HPDE6-E6E7 (cell line): ENCODE results near the gene DHH.
A peak's percentile ranks its signal among the peaks of the same experiment; 100 is the strongest.
"Not testable (repeated sequence)": the region's sequence is repeated elsewhere in the genome, so short reads cannot be mapped to it uniquely, and the experiment has no call there.

ENCODE experiments used
- DNase-seq: peaks from one replicate; pipeline ENCODE4 v3.0.0; 2011; ENCODE audit warnings: missing footprints; ENCODE audit errors: extremely low spot score

DHH gene

DNA sequence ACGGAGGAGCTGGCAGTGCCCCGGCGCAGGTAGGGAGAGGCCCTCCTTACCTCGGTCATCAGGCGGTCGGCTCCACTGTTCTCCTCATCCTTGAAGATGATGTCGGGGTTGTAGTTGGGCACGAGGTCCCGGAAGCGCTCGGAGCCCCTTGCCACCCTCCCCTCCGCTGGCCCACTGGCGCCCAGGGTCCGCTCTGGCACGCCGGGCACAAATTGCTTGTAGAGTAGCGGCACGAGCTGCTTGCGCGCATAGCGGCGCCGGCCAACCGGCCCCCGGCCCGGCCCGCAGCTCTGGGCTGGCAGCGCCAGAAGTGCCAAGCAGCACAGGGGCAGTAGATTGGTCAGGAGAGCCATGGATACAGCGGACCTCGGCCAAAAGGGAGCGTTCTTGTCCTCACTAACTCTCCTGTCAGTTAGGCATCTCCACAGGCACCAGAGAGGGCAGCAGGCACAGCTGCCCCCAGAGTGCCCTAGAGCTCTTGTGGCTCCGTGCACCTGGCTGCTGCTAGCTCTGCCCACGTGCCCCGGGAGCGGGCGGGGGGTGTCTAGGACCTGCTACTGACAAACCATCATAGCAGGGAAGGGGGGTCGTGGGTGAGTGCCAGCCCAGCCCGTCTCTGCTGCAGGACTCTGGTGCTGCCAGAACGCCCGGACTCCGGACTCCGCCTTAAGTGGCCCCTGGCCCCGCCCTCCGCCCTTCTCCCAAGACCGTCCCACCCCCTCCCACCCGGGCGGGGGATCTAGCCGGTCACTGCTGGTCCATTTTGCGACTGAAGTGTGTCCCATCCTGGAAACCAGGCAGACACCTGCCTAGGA is at the start of gene DHH:
TSS of gene DHH (minus strand) at position 642 of the 815 bp plus-strand sequence. CDS start at position 353, 289 bp downstream.
- DNase-seq = no peak

DNA sequence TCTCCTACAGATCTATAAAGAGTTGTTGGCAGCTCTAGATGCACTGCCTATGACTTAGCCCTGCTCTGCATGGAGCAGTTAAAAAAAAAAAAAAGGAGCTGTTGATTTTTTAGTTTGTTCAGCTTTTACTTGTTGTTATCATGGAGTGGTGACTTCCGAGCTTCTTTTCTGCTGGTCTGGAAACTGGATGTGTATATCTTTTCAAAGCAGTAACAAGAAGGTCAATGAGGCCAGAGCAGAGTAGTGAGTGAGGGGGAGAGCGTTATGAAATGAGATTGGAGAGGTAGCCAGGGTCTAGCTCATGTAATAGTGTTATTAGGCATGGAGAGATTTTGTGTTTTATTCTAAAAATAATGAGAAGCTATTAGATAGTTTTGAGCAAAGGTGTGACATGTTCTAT is 49.8 kb upstream of the DHH start:
- DNase-seq = no peak

DNA sequence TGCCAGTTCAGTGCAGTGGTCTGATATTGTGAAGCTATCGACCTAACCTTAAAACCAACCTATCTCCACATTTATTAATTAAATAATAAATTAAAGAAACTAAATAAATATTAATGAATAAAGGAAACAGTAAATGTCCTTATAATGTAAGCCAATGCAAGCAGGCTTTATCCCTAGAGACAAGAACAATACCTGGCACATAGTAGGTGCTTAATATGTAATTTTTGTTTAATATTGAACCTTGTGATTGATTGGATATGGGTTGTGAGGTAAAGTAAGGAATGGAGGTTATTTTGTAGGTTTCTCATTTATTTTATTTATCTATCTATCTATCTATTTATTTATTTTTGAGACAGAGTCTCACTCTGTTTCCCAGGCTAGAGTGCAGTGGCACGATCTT is 44.4 kb upstream of the DHH start:
- DNase-seq = no peak

DNA sequence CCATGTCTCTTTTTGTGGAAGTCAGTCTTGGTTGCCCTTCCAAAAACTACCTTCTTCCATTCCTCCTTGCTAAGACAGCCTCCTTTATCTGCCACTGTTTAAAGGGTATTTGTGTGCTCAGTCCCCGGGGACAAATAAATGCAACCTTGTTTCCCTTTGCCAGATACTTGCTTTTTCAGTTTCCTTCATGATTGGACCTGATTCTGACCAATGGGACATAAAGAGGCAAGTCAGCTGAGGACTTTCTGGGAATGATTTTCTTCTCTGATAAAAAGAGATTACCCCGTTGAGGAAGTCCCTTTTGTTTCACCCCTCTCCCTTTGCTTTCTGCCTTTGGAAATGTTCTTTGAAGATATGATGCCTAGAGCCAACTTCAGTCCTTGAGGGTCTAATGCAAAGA is 44.0 kb upstream of the DHH start:
- DNase-seq = no peak

DNA sequence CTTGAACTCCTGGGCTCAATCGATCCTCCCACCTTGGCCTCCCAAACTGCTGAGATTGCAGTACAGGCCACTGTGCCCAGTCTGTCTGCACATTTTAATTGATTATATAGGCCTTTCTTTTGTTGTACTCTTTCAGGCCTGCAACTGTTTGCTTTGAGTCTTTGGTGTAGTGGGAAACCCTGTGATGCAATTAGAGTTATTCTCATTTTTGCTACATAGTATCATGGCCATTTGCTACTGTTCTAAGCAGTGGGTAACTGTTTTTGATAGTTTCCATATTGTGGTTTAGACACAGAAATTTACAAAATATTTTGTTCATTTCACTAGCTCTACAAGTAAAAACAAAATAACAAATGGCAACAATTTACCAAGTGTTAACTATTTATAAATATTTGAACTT is 42.9 kb upstream of the DHH start:
- DNase-seq = no peak

DNA sequence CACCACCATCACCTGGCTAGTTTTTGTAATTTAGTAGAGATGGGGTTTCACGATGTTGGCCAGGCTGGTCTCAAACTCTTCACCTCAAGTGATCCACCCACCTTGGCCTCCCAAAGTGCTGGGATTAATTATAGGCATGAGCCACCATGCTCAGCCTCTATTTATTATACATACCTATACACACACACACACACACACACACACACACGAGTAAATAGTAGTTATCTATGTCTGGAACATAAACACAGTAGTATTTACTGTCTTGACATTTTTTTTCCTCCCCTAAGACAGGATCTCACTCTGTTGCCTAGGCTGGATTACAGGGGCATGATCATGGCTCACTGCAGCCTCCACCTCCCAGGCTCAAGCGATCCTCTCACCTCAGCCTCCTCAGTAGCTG is 42.4 kb upstream of the DHH start:
- DNase-seq = not testable (repeated sequence)

DNA sequence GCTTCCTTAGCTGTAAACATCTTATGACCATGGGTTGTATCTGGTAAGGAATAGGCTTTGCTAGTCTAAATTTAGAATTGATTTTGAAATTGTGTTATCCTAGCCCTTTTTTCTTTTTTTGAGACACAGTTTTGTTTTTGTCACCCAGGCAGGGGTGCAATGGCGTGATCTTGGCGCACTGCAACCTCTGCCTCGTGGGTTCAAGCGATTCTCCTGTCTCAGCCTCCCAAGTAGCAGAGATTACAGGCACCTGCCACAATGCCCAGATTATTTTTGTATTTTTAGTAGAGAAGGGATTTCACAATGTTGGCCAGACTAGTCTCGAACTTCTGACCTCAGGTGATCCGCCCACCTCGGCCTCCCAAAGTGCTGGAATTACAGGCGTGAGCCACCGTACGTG is 39.0 kb upstream of the DHH start:
- no peak for DNase-seq

DNA sequence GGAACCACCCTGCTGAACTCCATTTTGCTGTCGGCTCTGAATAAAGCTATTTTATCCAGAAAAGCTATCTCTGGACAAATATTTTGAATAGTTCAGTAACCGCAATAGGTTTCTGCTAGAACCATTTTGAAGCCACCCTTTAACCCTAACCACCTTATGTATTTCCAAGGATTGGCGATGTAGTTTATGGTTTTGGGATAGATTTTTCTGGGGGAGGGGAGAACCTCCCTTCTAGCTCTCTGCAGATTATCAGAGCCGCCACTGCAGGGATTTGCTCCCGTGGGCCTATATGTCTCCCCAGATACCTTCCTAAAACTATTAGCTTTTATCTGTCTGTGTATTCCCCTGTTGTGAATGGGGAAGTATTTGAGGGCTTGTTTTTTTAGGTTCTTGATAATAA is 38.4 kb upstream of the DHH start:
- DNase-seq = no peak

DNA sequence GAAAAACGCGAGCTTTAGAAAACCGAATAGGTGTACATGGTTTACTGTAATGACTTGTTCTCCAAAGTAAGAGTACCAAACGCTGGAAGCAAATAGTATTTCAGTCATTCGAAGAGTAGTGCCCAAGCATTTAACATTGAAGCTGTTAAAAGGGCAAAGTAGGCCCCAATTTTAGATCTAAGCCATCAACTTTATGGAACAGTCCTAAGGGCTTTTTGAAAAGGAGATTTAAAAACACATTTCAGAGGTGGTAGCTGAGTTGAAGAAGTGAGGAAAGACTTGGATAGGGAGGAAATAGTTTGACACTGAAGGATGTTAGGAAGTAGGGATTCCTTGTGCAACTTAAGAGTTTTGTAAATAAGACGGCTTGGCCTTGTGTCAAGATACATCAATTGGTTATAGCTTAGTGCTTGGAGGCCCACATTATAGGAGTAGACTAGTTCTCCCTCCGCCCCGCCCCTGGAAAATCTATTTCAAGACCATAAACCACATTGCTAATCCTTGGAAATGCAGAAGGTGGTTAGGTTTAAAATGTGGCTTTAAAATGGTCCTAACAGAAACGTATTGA is 37.4 kb upstream of the DHH start:
- DNase-seq = no peak

DNA sequence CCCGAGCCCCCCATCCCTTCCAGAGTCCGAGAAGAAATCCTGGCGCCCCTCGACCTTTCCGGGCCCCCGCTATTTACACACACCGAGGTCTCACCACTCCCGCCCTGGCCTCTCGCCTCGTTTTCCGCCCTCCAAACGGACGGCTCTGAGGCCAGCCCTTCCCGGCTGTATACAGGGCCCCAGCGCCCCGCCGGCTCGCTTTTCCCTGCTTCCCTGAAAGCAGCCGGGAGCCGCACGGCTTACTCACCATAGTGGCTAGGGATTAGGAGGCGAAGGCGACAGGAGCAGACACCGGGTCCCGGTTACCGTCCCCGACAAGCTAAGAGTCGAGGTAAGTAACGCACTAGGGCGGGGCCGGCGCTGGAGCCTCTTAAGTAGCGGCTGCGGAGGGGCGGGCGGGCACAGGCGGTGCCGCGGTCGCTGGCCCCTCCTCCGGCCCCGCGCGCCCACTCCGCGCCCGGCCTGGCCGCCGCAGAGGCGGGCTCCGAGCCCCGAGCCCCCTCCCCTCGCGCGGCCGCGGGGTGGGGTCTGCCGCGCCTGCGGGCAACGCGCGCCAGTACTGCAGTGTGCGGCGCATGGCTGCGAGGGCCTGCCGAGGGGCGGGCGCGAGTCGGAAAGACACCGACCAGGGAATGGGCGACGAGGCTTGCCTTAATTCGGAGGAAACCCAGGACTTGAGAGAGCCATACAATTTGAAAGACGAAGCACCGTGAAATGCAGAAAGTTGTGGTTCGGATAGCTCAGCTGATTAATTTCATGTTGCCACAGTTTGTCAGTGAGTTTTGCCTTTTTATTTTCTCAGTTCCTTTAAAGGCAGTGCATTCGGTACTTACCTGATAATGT is 36.7 kb upstream of the DHH start, which contains the start of gene TUBA1B:
TSS of gene TUBA1B (minus strand) at position 345 of the 843 bp plus-strand sequence. CDS start at position 250, 95 bp downstream.
- DNase-seq = peak; percentile 70

DNA sequence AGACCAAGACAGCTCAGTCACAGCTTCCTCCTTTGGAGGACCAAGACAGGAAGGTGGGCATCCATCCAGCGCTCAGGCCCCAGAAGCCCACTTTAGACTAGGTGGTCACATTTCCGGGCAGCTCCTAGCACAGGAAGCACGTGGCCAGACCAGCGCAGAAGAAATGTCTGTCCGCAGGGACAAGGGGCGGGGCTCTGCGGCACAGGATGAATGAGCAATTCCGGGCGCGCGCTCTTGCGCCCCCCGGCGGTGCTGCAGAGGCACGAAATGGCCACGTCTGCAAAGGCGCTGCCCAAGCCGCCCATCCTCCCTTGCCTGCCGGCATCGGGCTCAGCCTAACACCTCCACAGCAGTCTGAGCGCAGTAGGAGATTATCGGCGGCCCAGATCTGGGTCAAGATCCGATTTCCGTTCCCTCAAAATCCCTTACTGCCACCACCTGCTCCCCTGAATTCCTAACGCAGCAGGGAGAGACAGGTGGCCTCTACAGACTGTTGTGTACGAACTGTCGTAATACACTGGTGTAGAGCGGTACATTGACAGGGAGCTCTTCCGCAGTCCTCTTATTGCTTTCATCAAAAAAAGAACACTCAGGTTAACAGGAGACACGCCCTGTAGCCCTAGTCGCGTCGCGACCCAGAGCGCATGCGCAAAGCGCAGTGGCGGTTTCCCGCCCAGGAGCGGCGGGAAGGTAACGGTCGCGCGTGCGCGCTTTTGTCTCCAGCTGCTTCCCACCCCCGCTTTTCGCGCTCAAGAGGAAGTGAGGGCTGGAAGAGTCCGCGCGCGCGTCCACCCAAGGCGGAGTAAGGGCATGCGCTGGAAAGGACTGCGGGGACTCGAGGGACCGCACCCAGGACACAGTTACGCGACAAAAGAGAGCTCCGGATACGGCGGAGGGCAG is 35.8 kb upstream of the DHH start:
- peak; percentile 84 for DNase-seq

DNA sequence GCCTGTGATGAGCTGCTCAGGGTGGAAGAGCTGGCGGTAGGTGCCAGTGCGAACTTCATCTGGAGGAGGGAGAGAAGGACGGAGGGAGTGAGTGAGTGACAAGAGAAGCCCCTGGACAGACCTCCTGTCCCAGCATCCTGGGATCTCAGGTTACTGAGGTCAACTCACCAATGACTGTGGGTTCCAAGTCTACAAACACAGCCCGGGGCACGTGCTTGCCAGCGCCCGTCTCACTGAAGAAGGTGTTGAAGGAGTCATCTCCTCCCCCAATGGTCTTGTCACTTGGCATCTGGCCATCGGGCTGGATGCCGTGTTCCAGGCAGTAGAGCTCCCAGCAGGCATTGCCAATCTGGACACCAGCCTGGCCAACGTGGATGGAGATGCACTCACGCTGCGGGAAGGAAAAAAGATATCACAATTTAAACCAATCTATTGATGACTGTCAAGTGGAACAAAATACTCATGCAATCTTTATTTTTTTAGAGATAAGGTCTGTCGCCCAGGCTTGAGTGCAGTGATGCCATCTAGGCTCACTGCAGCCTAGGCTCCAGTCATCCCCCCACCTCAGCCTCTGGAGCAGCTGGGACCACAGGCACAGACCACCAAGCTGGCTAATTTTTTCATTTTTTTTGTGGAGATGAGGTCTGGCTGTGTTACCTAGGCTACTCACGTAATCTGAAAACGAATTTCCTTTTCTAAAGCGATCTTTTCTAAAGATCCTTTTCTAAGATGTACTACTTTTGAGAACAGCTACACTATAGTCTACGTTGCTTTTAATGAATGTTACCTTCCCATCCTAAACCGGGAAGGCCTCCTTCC is 34.9 kb upstream of the DHH start:
- no peak for DNase-seq

DNA sequence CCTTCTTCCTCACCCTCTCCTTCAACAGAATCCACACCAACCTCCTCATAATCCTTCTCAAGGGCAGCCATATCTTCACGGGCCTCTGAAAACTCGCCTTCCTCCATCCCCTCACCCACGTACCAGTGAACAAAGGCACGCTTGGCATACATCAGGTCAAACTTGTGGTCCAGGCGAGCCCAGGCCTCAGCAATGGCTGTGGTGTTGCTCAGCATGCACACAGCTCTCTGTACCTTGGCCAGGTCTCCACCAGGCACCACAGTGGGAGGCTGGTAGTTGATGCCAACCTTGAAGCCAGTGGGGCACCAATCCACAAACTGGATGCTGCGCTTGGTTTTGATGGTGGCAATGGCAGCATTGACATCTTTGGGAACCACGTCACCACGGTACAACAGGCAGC is 33.4 kb upstream of the DHH start:
- DNase-seq = not testable (repeated sequence)

DNA sequence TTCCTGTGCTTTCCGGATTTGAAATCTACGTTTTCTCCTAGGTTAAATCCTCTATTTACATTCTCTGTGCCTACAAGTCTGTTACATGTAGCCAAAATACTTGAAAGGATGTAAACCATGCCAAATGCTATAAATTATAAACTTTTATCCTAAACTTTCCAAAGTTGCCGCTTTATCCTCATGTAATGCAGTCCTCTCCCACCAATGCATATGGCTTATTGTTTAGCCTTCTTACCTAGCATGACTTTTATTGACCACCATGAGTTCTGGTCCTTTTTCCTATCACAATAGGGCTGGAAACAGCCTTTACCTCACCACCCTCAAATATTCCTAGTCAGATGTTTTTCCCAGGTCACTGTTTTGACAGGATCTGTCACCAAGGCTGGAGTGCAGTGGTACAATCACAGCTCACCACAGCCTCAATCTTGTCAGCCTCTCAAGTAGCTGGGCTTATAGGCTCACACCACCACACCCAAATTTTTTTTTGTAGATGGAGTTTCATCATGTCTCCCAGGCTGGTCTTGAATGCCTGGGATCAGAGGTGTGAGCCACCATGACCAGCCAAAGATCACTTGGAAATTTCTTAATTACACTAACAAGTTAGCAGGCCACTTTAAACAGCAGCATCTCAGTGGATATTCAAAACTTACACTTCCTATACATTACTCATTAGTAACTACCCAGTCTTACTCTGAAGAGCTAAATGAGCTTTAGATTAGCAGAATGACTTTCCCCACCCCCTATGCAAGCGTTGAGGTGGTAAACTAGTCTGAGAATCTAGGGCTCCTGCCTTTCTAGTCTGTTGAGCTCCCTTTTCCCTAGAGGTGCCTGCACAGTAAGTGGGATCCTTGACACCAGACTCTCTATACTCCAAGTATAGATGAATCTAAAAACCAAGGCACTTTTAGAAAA is 32.5 kb upstream of the DHH start:
- DNase-seq = no peak

DNA sequence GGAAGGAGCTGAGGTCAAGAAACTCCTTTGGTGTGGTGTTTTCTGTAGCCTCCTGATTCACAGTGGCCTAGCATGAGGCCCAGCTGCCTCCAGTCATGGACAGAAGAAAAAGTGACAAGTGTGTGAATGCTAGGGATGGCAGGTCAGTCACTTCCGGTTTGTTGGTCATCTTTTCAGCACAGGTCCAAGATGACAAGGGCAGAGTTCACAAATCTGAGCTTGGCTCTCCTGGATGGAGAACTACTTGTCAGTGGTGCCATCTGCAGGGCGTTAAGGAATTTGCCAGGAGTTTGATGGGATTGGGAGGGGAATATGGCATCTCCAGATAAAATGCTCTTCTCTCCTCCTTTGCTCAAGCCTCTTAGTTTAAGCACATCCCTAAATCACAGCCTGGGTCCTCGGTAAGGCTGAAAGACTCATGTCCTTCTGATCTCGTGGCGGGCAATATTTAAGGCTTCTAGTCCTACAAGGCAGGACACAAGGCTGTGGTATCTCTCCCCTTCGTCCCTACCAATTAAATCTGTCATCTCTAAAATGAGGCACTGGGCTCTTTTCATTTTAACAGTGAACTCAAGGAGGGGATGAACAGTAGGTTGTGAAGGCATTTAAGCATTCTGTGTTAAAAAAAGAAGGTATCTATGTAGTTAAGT is 26.6 kb upstream of the DHH start:
- no peak for DNase-seq

DNA sequence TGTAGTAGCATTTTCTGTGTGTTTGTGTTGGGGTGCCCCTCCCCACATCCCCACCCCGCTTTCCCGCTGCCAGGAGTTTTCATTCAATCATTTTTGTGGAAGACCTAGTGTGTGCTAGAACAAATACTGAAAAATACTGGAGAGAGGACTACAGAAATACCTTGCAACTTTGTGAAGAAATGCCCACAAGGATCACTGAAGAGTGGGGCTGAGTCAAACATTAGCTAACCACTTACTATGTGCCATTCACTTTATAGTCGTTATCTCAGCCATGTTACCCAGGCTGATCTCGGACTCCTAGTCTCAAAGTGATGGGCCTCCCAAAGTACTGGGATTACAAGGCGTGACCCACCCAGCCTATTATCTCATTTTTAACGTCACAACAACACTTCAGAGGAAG is 16.6 kb upstream of the DHH start:
- no peak for DNase-seq

DNA sequence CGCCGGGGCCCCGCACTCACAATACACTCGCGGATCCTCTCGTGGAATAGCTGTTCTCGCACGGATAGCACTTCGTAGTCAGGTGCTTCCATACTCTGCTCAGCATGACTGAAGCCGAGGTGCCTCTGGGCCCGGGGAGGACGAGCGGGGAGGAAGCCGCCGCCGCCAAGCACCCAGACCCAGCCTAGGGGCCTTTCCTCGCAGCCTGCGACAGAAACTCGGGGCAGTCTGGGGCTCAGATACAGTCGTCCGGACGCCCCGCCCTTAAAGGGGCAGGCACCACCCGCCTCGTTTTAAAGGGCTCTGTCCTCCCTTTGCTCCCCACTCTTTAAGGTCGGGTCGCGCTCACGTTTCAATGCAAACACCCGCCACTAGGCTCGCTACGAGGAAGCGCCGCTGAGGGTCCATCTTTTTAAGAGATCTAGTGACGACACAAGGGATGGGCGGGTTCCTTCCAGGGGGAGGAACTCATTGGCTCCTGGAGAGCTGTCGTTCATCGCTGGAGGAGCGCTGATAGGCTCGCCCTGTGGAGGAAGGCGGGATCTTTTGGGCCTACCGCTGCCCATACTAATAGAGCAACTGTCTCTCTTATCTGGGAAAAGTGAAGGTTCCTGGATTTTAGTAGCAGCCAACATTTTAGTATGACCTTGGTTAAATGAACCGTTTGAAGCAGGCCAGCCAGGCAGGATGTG is 16.0 kb upstream of the DHH start, which contains the start of gene LMBR1L:
TSS of gene LMBR1L (minus strand) at position 384 of the 692 bp plus-strand sequence. CDS start at position 92, 292 bp downstream.
- DNase-seq = peak; percentile 99
